CD4-positive, alpha-beta memory T cell (primary cell): Measurements from ENCODE around the gene MSI2. TPM values are rescaled to one million over a fixed set of nuclear protein-coding genes. Genes with fewer than 3 reads are reported as not detected.

Experiments
- CTCF ChIA-PET: fragments of 350-600 bp; sonication (Branson Sonifier 250); formaldehyde crosslinking; loops from one replicate; lab custom pipeline; 2021; ENCODE audit warnings: inconsistent platforms; ENCODE audit not compliant: partially characterized antibody; lab: Charles Lee
- POLR2A ChIA-PET: fragments of 350-600 bp; sonication (Branson Sonifier 250); formaldehyde crosslinking; loops from one replicate; lab custom pipeline; 2021; ENCODE audit not compliant: partially characterized antibody; lab: Charles Lee
- DNase-seq, 5 donors: peaks; one replicate each; pipeline versions ENCODE4 v3.0.0 to v3.0.0-alpha.2; 2020 to 2022; ENCODE audit warnings: mixed read lengths in 1 of 5
- H3K27ac ChIP-seq: one replicate; pipeline ENCODE4 v1.7.0; 2013; ENCODE audit warnings: low read depth, low read length
- H3K27me3 ChIP-seq: 2 replicates; pipeline ENCODE4 v1.7.0; 2013; ENCODE audit warnings: mild to moderate bottlenecking, low read length, moderate library complexity; ENCODE audit not compliant: insufficient read depth
- H3K36me3 ChIP-seq: 2 replicates; pipeline ENCODE4 v1.7.0; 2013; ENCODE audit warnings: mild to moderate bottlenecking, low read length, moderate library complexity; ENCODE audit not compliant: insufficient read depth
- H3K4me1 ChIP-seq: 2 replicates; pipeline ENCODE4 v1.7.0; 2013; ENCODE audit warnings: mild to moderate bottlenecking, low read length, moderate library complexity; ENCODE audit not compliant: insufficient read depth
- H3K4me3 ChIP-seq, 2 donors: one replicate each; pipeline ENCODE4 v1.7.0; 2013; ENCODE audit warnings: low read length in 2 of 2, mild to moderate bottlenecking in 1 of 2
- H3K9me3 ChIP-seq, 2 donors: one replicate each; pipeline ENCODE4 v1.7.0; 2013; ENCODE audit warnings: low read length in 2 of 2, control low read depth in 1 of 2; ENCODE audit not compliant: control insufficient read depth in 1 of 2
- H3K27ac Mint-ChIP-seq, 7 donors: one replicate each; pipeline ENCODE4 v1.8.0; 2020 to 2021; ENCODE audit warnings: mixed read lengths in 7 of 7, mild to moderate bottlenecking in 6 of 7, inconsistent platforms in 3 of 7, moderate library complexity in 3 of 7
- H3K27me3 Mint-ChIP-seq, 2 donors: one replicate each; pipeline ENCODE4 v1.8.0; 2020 to 2021; ENCODE audit warnings: mixed read lengths in 2 of 2
- H3K36me3 Mint-ChIP-seq, 2 donors: one replicate each; pipeline ENCODE4 v1.8.0; 2020 to 2021; ENCODE audit warnings: mixed read lengths in 2 of 2, inconsistent platforms in 1 of 2, mild to moderate bottlenecking in 1 of 2
- H3K4me1 Mint-ChIP-seq, 4 donors: one replicate each; pipeline ENCODE4 v1.8.0; 2020 to 2021; ENCODE audit warnings: mixed read lengths in 4 of 4, mild to moderate bottlenecking in 1 of 4
- H3K4me3 Mint-ChIP-seq, 8 donors: one replicate each; pipeline ENCODE4 v1.8.0; 2020 to 2021; ENCODE audit warnings: mixed read lengths in 8 of 8, mild to moderate bottlenecking in 7 of 8, moderate library complexity in 6 of 8, inconsistent platforms in 3 of 8
- H3K9me3 Mint-ChIP-seq, 8 donors: one replicate each; pipeline ENCODE4 v1.8.0; 2020 to 2021; ENCODE audit warnings: mixed read lengths in 8 of 8, mild to moderate bottlenecking in 5 of 8, inconsistent platforms in 3 of 8, moderate library complexity in 1 of 8
- intact Hi-C: fragments of 100-400 bp; cut with micrococcal nuclease; formaldehyde crosslinking; loops from one replicate; pipeline ENCODE4 v1.15.1; 2023
- polyA plus RNA-seq, 2 donors: library from polyadenylated mRNA; unstranded; fragments of 300-500 nt; fragmentation: Illumina TruSeq; gene quantifications; one replicate each; pipeline ENCODE4 v1.2.3, GENCODE V29; 2021
- total RNA-seq, 2 experiments: library from RNA; stranded (reverse); gene quantifications; one replicate each; pipeline ENCODE4 v1.2.3, GENCODE V29; 2021

MSI2 gene
- total and polyA plus RNA-seq, 4 experiments from 2014 or later: 2.1 to 110 (median 55.3) TPM

DNA sequence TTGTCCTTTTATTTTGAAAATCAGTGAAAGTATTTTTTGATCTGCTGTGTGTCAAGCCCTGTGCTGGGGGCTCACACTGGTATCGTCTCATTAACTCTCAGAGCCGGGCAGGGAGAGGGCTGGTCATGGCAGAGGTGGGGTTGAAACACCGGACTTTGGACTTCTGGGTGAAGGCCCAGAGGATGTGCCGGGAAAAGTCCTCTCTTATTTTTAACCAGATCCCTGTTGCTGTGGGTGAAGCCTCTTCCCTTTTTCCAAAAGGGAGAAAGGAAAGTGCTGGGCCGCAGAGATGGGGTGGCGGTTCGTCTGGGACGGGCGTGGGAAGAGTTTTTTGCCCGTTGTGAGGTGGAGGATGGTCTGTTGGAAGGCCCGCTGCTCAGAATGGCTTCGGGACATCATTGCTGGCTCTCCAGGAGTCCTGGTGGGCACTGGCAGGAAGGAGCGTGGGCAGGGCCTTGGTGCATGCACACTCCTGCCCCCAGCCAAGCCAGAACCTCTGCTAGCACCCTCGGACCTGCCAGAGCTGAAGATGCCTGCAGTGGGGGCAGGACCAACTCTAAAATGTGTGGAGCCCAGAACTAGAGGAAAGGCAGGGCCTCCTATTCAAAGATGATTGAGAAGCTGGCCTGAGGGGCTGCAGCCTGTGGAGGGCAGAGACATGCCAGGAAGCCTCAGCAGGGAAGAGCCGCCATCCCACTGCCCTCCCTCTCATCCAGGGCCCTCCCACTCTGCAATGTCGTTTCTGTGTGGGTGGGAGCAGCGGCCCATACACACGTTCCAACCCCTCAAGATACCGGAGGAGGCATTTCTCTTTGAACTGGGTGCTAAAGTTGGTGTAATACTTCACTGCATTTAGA is 275.6 kb downstream of the MSI2 start:
- Histone ChIP-seq H3K4me1 (peaks cover 13% of the 10 kb centered on the region), H3K27me3 (no peaks in the 10 kb centered on the region), H3K9me3 (no peaks in the 10 kb centered on the region), H3K4me3 (no peak overlapping the region), H3K36me3 (no peaks in the 10 kb centered on the region), H3K27ac (no peak overlapping the region)
- H3K36me3 Mint-ChIP-seq: peaks cover 0 to 11% of the 10 kb centered on the region in 2 donors
- ChIA-PET POLR2A (no interaction called here), CTCF (interaction anchor here (0.6 kb wide), 1 partner anchor 545 kb away, joined by 3 read pairs; no protein-coding TSS in a partner anchor)
- peak overlapping the region in 4 of 7 donors; percentile 29 to 66 (median 34) for H3K27ac Mint-ChIP-seq
- no peaks in the 10 kb centered on the region for H3K27me3 Mint-ChIP-seq
- no peak for DNase-seq
- H3K4me1 Mint-ChIP-seq: peaks cover 14 to 29% (median 22%) of the 10 kb centered on the region in 4 donors
- no peak overlapping the region for H3K4me3 Mint-ChIP-seq
- no peaks in the 10 kb centered on the region for H3K9me3 Mint-ChIP-seq
- intact Hi-C loops: no loop called here

DNA sequence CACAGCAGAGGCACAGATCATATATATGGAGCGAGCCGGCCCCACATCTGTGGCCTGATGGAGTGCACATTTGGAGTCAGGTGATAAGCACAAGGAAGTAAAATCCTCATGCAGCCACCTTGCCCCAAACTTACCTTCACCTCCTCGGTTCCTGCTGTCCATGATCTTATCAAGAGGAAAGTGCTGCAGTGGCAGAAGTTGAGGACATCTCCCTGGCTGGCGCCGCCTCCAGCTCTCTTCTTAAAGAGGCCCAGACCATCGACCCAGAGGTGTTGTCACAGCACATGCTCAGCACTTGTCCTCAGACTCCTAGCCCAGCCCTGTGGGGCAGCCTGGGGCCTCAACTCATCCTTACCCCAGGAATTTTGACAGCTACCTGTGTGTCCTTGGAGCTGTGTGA is 276.2 kb downstream of the MSI2 start:
- peak overlapping the region in 2 of 7 donors; percentile 29 to 32 for H3K27ac Mint-ChIP-seq
- intact Hi-C loops: no loop called here
- no peaks in the 10 kb centered on the region for H3K27me3 ChIP-seq
- no peak overlapping the region for H3K4me3 ChIP-seq
- H3K27ac ChIP-seq: no peak overlapping the region
- no peaks in the 10 kb centered on the region for H3K9me3 Mint-ChIP-seq
- peaks cover 0 to 11% of the 10 kb centered on the region in 2 donors for H3K36me3 Mint-ChIP-seq
- no peak overlapping the region for H3K4me3 Mint-ChIP-seq
- H3K4me1 Mint-ChIP-seq: peaks cover 20 to 36% (median 25%) of the 10 kb centered on the region in 4 donors
- peaks cover 20% of the 10 kb centered on the region for H3K4me1 ChIP-seq
- ChIA-PET POLR2A (no interaction called here), CTCF (interaction anchor here (0.6 kb wide), 1 partner anchor 546 kb away, joined by 3 read pairs; no protein-coding TSS in a partner anchor)
- H3K36me3 ChIP-seq: no peaks in the 10 kb centered on the region
- H3K27me3 Mint-ChIP-seq: no peaks in the 10 kb centered on the region
- no peak for DNase-seq
- no peaks in the 10 kb centered on the region for H3K9me3 ChIP-seq

DNA sequence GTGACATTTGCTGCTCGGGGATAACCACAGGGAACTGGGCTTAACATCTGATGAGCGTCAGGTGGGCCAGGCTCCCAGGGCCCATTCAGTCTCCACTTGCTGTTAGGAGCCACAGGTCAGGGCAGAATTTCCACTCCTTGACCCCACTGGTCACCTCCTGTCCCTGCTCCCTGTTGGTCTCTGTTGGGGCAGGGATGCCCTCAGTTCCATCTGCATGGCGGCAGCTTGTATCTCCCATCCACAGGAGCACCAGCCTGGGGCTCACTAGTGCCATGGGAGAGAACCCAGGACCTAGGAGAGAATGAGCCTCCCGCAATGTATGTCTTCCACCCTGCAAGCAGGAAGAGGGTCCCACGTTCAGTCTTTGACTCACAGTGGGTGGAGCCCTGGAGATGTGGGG is 276.6 kb downstream of the MSI2 start:
- peaks cover 0 to 11% of the 10 kb centered on the region in 2 donors for H3K36me3 Mint-ChIP-seq
- H3K27ac ChIP-seq: no peak overlapping the region
- intact Hi-C loops: no loop called here
- no peak for DNase-seq
- no peak overlapping the region for H3K27ac Mint-ChIP-seq
- H3K4me1 Mint-ChIP-seq: peaks cover 21 to 40% (median 28%) of the 10 kb centered on the region in 4 donors
- peaks cover 24% of the 10 kb centered on the region for H3K4me1 ChIP-seq
- ChIA-PET POLR2A (no interaction called here), CTCF (interaction anchor here (0.6 kb wide), 1 partner anchor 546 kb away, joined by 3 read pairs; no protein-coding TSS in a partner anchor)
- no peak overlapping the region for H3K4me3 ChIP-seq
- H3K9me3 Mint-ChIP-seq: no peaks in the 10 kb centered on the region
- no peaks in the 10 kb centered on the region for H3K27me3 Mint-ChIP-seq
- no peaks in the 10 kb centered on the region for H3K36me3 ChIP-seq
- H3K27me3 ChIP-seq: no peaks in the 10 kb centered on the region
- no peak overlapping the region for H3K4me3 Mint-ChIP-seq
- H3K9me3 ChIP-seq: no peaks in the 10 kb centered on the region

DNA sequence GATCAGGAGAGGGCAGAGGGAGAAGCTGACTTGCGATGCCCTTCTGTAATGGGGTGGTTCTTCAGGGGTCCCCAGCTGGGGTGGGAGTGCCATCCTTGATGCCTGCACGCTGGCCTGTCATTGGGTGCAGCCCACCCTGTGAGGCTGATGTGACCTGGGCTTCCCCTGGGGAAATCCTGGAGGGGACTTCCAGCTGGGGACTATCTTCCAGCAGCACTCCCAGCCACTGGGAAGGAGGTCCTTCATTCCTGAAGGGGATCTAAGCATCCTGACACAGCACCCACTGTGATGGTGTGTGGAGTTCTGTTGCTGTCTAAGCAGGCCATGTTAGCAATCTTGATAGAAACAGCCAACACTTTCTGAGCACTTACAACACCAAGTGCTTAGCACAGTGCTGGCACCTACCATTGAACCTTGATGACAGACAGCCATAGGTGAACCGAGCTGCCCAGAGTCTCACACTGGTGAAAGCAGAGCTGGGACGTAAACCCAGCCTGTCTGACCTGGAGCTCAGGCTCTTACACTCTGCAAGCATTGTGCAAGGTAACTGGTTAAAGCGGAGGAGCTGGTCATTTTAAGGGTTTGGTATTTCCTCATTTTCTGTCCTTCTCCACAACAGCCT is 277.5 kb downstream of the MSI2 start:
- Mint-ChIP-seq H3K27ac (peak overlapping the region in 1 of 7 donors; percentile 19), H3K36me3 (peaks cover 0 to 11% of the 10 kb centered on the region in 2 donors), H3K4me3 (no peak overlapping the region), H3K4me1 (peaks cover 22 to 41% (median 27%) of the 10 kb centered on the region in 4 donors), H3K27me3 (no peaks in the 10 kb centered on the region), H3K9me3 (no peaks in the 10 kb centered on the region)
- DNase-seq: no peak
- H3K4me1 ChIP-seq: peaks cover 26% of the 10 kb centered on the region
- intact Hi-C loops: no loop called here
- POLR2A ChIA-PET: no interaction called here
- H3K27me3 ChIP-seq: no peaks in the 10 kb centered on the region
- no peak overlapping the region for H3K4me3 ChIP-seq
- no peak overlapping the region for H3K27ac ChIP-seq
- CTCF ChIA-PET: interaction anchor here (0.5 kb wide), 1 partner anchor 249 kb away, joined by 3 read pairs; no protein-coding TSS in a partner anchor
- H3K36me3 ChIP-seq: no peaks in the 10 kb centered on the region
- H3K9me3 ChIP-seq: no peaks in the 10 kb centered on the region

DNA sequence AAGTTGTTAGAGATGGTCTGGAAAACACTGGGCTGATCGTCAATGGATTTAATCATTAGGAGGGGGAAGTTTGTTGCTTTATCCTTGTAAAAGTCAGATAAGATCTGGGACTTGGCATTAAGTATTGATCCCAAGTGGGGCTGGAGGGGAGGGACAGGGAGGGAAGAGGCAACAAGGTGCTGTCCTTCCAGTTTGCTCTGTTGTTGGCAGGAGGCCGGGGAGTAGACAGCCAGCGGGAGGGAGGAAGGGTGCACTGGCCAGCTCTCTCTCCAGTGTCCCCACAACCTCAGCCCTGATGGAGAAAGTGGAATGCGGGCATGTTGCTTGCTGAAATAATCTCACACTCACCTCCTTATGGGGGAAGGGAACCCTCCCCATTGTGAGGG is 278.5 kb downstream of the MSI2 start:
- Mint-ChIP-seq H3K9me3 (no peaks in the 10 kb centered on the region), H3K27ac (peak overlapping the region in 4 of 7 donors; percentile 35 to 69 (median 54)), H3K4me1 (peaks cover 18 to 36% (median 26%) of the 10 kb centered on the region in 4 donors), H3K4me3 (no peak overlapping the region), H3K36me3 (peaks cover 0 to 11% of the 10 kb centered on the region in 2 donors), H3K27me3 (no peaks in the 10 kb centered on the region)
- H3K27ac ChIP-seq: no peak overlapping the region
- H3K9me3 ChIP-seq: no peaks in the 10 kb centered on the region
- H3K36me3 ChIP-seq: no peaks in the 10 kb centered on the region
- no peak for DNase-seq
- CTCF ChIA-PET: no interaction called here
- no peak overlapping the region for H3K4me3 ChIP-seq
- peaks cover 20% of the 10 kb centered on the region for H3K4me1 ChIP-seq
- POLR2A ChIA-PET: no interaction called here
- H3K27me3 ChIP-seq: no peaks in the 10 kb centered on the region
- intact Hi-C loops: no loop called here

DNA sequence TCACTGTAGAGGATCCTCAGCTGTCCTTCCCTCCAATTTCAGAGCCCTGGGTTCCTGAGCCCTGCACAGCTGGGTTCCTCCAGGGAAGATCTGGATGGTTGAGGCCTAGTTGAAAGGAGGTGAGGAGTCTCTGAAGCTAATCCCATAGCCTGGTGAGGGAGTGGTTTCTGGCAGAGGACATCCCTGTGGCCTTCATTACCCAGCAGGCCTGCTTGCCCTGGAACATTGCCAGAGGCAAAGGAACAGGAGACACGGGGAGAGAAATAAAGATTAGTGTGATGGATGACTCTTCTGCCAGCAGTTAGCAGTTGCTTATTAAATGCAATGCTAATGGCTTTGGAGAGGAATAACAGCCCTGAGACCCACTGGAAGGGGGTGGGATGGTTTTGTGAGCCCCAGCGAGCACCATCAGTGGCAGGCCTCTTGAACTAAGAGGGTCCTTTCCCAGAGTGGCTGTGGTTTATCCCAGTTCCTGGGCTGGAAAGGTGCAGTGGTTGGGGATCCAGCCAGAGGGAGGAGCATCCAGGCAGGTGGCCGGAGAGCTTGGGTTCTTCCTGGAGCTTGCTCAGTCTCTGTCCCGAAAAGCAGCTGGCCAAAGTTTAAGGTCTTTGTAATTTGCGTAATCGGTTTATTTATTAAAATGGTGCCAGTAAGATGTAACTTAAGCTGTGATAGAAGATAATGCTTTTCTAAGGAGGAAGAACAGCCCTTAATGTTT is 279.1 kb downstream of the MSI2 start:
- Histone ChIP-seq H3K27me3 (no peaks in the 10 kb centered on the region), H3K36me3 (no peaks in the 10 kb centered on the region), H3K9me3 (no peaks in the 10 kb centered on the region), H3K4me3 (no peak overlapping the region), H3K27ac (no peak overlapping the region), H3K4me1 (peaks cover 15% of the 10 kb centered on the region)
- Mint-ChIP-seq H3K4me3 (no peak overlapping the region), H3K27ac (peak overlapping the region in 3 of 7 donors; percentile 10 to 35 (median 31)), H3K36me3 (peaks cover 0 to 8% of the 10 kb centered on the region in 2 donors), H3K27me3 (no peaks in the 10 kb centered on the region), H3K9me3 (no peaks in the 10 kb centered on the region), H3K4me1 (peaks cover 16 to 32% (median 24%) of the 10 kb centered on the region in 4 donors)
- no peak for DNase-seq
- intact Hi-C loops: no loop called here
- POLR2A ChIA-PET: no interaction called here
- CTCF ChIA-PET: interaction anchor here (1.8 kb wide), 1 partner anchor 137 kb away, joined by 4 read pairs; no protein-coding TSS in a partner anchor
